ENCODE results near the gene ETNPPL. TPM values are rescaled to one million over a fixed set of nuclear protein-coding genes. Genes with fewer than 3 reads are reported as not detected.

Gene ETNPPL
- total RNA-seq, 1 donor from 2014 or later, result not detected

- DNase-seq, result no peak
These were observed 68.4 kb downstream of the ETNPPL start for GRCh38 chr4:108694423-108694822.

GRCh38 chr4:108693819-108694218 lies 69.0 kb downstream of the ETNPPL start:
- no peak for DNase-seq

GRCh38 chr4:108693211-108693610 lies 69.6 kb downstream of the ETNPPL start:
- DNase-seq, result no peak

Other genes starting within 250 kb of the ETNPPL start
- 572 and 777 TPM in 2 replicates for gene RPL34, start 142.5 kb downstream of the ETNPPL start, total RNA-seq
- 205 and 289 TPM in 2 replicates for gene OSTC, start 112.5 kb downstream of the ETNPPL start, total RNA-seq